T-cell (primary cell): ENCODE measurements around the gene ATXN7. TPM values are rescaled to one million over a fixed set of nuclear protein-coding genes. Genes with fewer than 3 reads are reported as not detected.
A peak's percentile ranks its signal among the peaks of the same experiment; 100 is the strongest.

Source experiments
- ATAC-seq, 4 experiments: fragments of 200-7000 bp in 3 of 4; fragments of 150-1000 bp in 1 of 4; cut with Tn5 transposase; replicated peaks in 1 of 4; 1 replicate in 3 of 4; 2 replicates in 1 of 4; pipeline ENCODE4 v1.10.0; 2021; ENCODE audit warnings: moderate library complexity in 3 of 4, mild to moderate bottlenecking in 2 of 4, moderate number of reproducible peaks in 1 of 4
- CTCF ChIA-PET, 2 donors: fragments of 300-600 bp; sonication (Branson Sonifier 250); formaldehyde crosslinking; loops; one replicate each; lab custom pipeline; 2022; ENCODE audit warnings: antibody characterized with exemption in 2 of 2; lab: Charles Lee
- POLR2A ChIA-PET, 2 donors: fragments of 300-600 bp; sonication (Branson Sonifier 250); formaldehyde crosslinking; loops; one replicate each; lab custom pipeline; 2022; ENCODE audit warnings: antibody characterized with exemption in 2 of 2; lab: Charles Lee
- DNase-seq, 35 experiments: peaks; one replicate each; pipeline versions ENCODE4 v3.0.0 to v3.0.0-alpha.2; 2013 to 2023
- H3K27ac ChIP-seq: one replicate; pipeline ENCODE4 v1.5.1; 2013; ENCODE audit warnings: low read length
- H3K27me3 ChIP-seq, 2 experiments: replicated peaks in 1 of 2; 1 replicate in 1 of 2; 2 replicates in 1 of 2; pipeline versions ENCODE4 v1.6.1 to v1.7.0; 2013; ENCODE audit warnings: low read length in 1 of 2, mixed read lengths in 1 of 2; ENCODE audit not compliant: control insufficient read depth in 2 of 2, insufficient read depth in 2 of 2; ENCODE audit errors: extremely low read depth in 1 of 2
- H3K36me3 ChIP-seq, 2 donors: 1 replicate in 1 of 2; 2 replicates in 1 of 2; pipeline versions ENCODE4 v1.6.1 to v1.7.0; 2013; ENCODE audit warnings: low read length in 1 of 2; ENCODE audit not compliant: control insufficient read depth in 2 of 2, insufficient read depth in 1 of 2; ENCODE audit errors: extremely low read depth in 1 of 2
- H3K4me1 ChIP-seq, 2 experiments: 1 replicate in 1 of 2; 2 replicates in 1 of 2; pipeline versions ENCODE4 v1.6.1 to v1.7.0; 2013; ENCODE audit warnings: low read length in 2 of 2, mixed read lengths in 1 of 2; ENCODE audit not compliant: insufficient read depth in 2 of 2, control insufficient read depth in 1 of 2; ENCODE audit errors: extremely low read depth in 1 of 2
- H3K4me3 ChIP-seq, 2 donors: 1 replicate in 1 of 2; 2 replicates in 1 of 2; pipeline versions ENCODE4 v1.5.1 to v1.7.0; 2013; ENCODE audit warnings: mild to moderate bottlenecking in 2 of 2, low read length in 1 of 2, moderate library complexity in 1 of 2; ENCODE audit not compliant: control insufficient read depth in 1 of 2; ENCODE audit errors: extremely low read depth in 1 of 2
- H3K9me3 ChIP-seq: 2 replicates; pipeline ENCODE4 v1.7.0; 2013
- H3K27ac Mint-ChIP-seq, 2 donors: one replicate each; pipeline ENCODE4 v1.8.0; 2020 to 2021; ENCODE audit warnings: mild to moderate bottlenecking in 2 of 2, mixed read lengths in 2 of 2
- H3K27me3 Mint-ChIP-seq, 2 donors: one replicate each; pipeline ENCODE4 v1.8.0; 2021 to 2022; ENCODE audit warnings: mixed read lengths in 2 of 2
- H3K36me3 Mint-ChIP-seq: one replicate; pipeline ENCODE4 v1.8.0; 2021; ENCODE audit warnings: mixed read lengths
- H3K4me1 Mint-ChIP-seq, 3 donors: one replicate each; pipeline ENCODE4 v1.8.0; 2020 to 2022; ENCODE audit warnings: mixed read lengths in 3 of 3, mild to moderate bottlenecking in 1 of 3
- H3K4me3 Mint-ChIP-seq, 3 donors: one replicate each; pipeline ENCODE4 v1.8.0; 2020 to 2022; ENCODE audit warnings: mild to moderate bottlenecking in 3 of 3, mixed read lengths in 3 of 3, moderate library complexity in 3 of 3
- H3K9me3 Mint-ChIP-seq, 3 donors: one replicate each; pipeline ENCODE4 v1.8.0; 2020 to 2022; ENCODE audit warnings: mixed read lengths in 3 of 3
- WGBS: methylation state at CpG from one replicate; pipeline ENCODE4 v1.1.5; 2013; ENCODE audit warnings: missing lambda C conversion rate; ENCODE audit not compliant: insufficient coverage; 5-methylcytosine and 5-hydroxymethylcytosine counted together
- total RNA-seq, 35 experiments: library from RNA in 6 of 35; stranded (reverse) in 6 of 35; fragments of 120-200 nt in 1 of 35; gene quantifications; one replicate each; pipeline versions ENCODE4 v1.2.1 to v1.2.4 and lab custom pipeline; 2013 to 2026

ATXN7 gene
- total RNA-seq, 5 donors from 2014 or later (not counting 1 experiment from before 2014, with no cell fraction given) = 110 to 231 (median 123) TPM

DNA sequence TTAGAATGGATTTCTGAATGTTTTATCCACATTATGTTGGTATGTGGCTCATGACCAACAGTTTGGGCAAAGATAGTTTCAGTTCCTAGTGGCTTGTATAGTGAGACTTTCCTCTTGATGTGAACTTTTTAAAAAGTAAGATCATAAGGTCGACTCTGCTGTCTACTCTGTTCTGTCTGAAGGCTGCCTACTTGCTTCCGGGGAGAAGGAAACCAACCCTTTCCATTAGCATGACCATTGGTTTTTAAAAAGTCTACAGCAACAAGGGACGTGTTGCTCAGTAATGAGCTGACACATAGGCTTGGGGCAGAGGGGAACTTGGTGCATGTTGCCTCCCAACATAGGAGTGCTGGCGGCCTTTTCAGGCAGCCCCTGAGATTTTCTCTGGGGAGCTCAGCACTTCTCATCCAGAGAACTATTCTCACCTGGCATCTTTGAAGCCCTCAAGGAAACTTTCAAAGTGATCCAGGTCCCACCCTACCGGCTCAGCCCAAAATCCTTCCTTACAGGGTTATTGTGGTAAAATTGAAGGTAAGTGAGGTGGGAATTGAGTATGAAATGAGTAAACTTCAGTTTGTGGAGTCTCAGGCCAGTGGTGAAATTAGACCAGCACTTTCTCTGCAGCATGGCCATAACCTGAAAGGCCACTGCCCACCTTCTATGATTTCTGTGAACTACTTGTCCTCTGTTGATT, 129.0 kb downstream of the ATXN7 start:
- no peak for DNase-seq

DNA sequence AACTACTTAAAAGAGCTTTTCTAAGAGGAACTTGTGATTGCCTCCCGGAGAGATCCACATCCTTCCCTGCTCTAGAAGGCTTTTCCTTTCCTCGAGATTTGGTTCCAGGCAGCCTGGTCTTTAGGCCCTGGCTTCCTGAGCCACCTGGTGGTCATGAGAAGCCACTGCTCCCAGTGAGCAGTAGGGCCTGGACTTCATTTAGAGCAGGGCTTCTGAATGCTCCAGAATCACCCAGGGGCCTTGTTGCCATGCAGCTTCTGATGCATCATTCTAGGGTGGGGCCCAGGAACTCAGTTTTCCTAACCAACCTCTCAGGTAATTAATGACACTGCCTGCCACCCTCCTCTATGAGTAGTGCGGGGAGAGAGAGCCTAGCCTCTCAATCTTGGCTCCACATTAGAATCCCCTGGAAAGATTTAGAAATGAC, 130.0 kb downstream of the ATXN7 start:
- POLR2A ChIA-PET = interaction anchor here (0.6 to 1.9 kb wide), 4 partner anchors 15 to 40 kb away, joined by 3 to 6 read pairs (median 3); no protein-coding TSS in a partner anchor
- no peak overlapping the region for H3K27ac ChIP-seq
- ATAC-seq (peak; percentile 80 to 86 (median 82)), DNase-seq (peak; percentile 22 to 75 (median 49))
- CTCF ChIA-PET = interaction anchor here (0.6 to 7.9 kb wide), 28 partner anchors 8 to 443 kb away, joined by 3 to 80 read pairs (median 5); partner anchors contain the start of gene PSMD6 (in 2 of the 2)
- H3K4me1 ChIP-seq = peaks cover 0 to 19% of the 10 kb centered on the region in 2 experiments
- H3K36me3 Mint-ChIP-seq = peaks cover 75% of the 10 kb centered on the region
- peaks cover 9 to 97% of the 10 kb centered on the region in 2 donors for H3K36me3 ChIP-seq
- no peaks in the 10 kb centered on the region for H3K27me3 ChIP-seq
- H3K4me3 ChIP-seq = no peak overlapping the region
- H3K27me3 Mint-ChIP-seq = no peaks in the 10 kb centered on the region
- no peaks in the 10 kb centered on the region for H3K9me3 Mint-ChIP-seq
- H3K9me3 ChIP-seq = no peaks in the 10 kb centered on the region
- H3K27ac Mint-ChIP-seq = peak overlapping the region; percentile 70 to 74
- WGBS = 41% methylated on average over 3 of the region's 3 CpGs
- no peak overlapping the region for H3K4me3 Mint-ChIP-seq
- peaks cover 47 to 61% (median 54%) of the 10 kb centered on the region in 3 donors for H3K4me1 Mint-ChIP-seq

More for the DNA sequence above, 129.0 kb downstream of the ATXN7 start:
- Histone ChIP-seq H3K36me3 (peaks cover 11 to 99% of the 10 kb centered on the region in 2 donors), H3K4me3 (no peak overlapping the region), H3K9me3 (no peaks in the 10 kb centered on the region), H3K4me1 (peaks cover 0 to 19% of the 10 kb centered on the region in 2 experiments), H3K27ac (no peak overlapping the region), H3K27me3 (no peaks in the 10 kb centered on the region)
- H3K4me3 Mint-ChIP-seq = no peak overlapping the region
- POLR2A ChIA-PET = interaction anchor here (0.7 to 1.5 kb wide), 6 partner anchors 14 to 120 kb away, joined by 3 to 6 read pairs (median 3); no protein-coding TSS in a partner anchor
- ATAC-seq = no peak
- H3K4me1 Mint-ChIP-seq = peaks cover 44 to 63% (median 51%) of the 10 kb centered on the region in 3 donors
- peaks cover 75% of the 10 kb centered on the region for H3K36me3 Mint-ChIP-seq
- WGBS = 92% methylated on average over 2 of the region's 5 CpGs
- CTCF ChIA-PET = interaction anchor here (0.6 to 7.9 kb wide), 23 partner anchors 7 to 62 kb away, joined by 3 to 80 read pairs (median 6); no protein-coding TSS in a partner anchor
- H3K9me3 Mint-ChIP-seq = no peaks in the 10 kb centered on the region
- H3K27ac Mint-ChIP-seq = peak overlapping the region; percentile 29 to 44
- H3K27me3 Mint-ChIP-seq = no peaks in the 10 kb centered on the region

DNA sequence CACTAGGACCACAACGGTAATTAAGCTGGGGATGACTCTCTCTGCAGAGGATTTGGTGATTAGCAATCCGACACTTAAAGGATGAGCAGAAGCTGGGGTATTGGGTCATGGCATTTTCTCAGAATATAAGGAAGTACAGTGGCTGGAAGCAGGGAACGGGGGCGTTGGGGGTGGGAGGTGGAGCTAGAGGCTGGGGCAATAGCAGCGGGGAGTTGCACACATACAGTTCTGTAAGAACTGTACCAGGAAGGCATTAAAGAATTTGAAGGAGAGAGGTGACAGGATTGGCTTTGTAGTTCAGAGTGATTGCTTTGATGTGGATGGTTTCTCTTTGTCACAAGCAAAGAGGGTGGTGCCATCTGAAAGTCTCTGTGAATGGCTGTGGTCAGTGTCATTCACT, 131.4 kb downstream of the ATXN7 start:
- CTCF ChIA-PET = interaction anchor here (0.6 to 7.9 kb wide), 14 partner anchors 10 to 76 kb away, joined by 3 to 80 read pairs (median 6); no protein-coding TSS in a partner anchor
- ATAC-seq = peak in 2 of 4 experiments; percentile 36 to 54
- Histone ChIP-seq H3K27ac (no peak overlapping the region), H3K4me1 (peaks cover 0 to 19% of the 10 kb centered on the region in 2 experiments), H3K9me3 (no peaks in the 10 kb centered on the region), H3K27me3 (no peaks in the 10 kb centered on the region), H3K36me3 (peaks cover 13 to 97% of the 10 kb centered on the region in 2 donors), H3K4me3 (no peak overlapping the region)
- H3K4me1 Mint-ChIP-seq = peaks cover 54 to 68% (median 58%) of the 10 kb centered on the region in 3 donors
- H3K27me3 Mint-ChIP-seq = no peaks in the 10 kb centered on the region
- WGBS = 89% methylated on average over 5 of the region's 5 CpGs
- H3K27ac Mint-ChIP-seq = peak overlapping the region; percentile 47 to 71
- POLR2A ChIA-PET = interaction anchor here (0.5 to 1.9 kb wide), 5 partner anchors 16 to 158 kb away, joined by 3 to 6 read pairs (median 3); no protein-coding TSS in a partner anchor
- DNase-seq = no peak
- no peaks in the 10 kb centered on the region for H3K9me3 Mint-ChIP-seq
- H3K4me3 Mint-ChIP-seq = peak overlapping the region in 1 of 3 donors; percentile 20
- peaks cover 76% of the 10 kb centered on the region for H3K36me3 Mint-ChIP-seq

DNA sequence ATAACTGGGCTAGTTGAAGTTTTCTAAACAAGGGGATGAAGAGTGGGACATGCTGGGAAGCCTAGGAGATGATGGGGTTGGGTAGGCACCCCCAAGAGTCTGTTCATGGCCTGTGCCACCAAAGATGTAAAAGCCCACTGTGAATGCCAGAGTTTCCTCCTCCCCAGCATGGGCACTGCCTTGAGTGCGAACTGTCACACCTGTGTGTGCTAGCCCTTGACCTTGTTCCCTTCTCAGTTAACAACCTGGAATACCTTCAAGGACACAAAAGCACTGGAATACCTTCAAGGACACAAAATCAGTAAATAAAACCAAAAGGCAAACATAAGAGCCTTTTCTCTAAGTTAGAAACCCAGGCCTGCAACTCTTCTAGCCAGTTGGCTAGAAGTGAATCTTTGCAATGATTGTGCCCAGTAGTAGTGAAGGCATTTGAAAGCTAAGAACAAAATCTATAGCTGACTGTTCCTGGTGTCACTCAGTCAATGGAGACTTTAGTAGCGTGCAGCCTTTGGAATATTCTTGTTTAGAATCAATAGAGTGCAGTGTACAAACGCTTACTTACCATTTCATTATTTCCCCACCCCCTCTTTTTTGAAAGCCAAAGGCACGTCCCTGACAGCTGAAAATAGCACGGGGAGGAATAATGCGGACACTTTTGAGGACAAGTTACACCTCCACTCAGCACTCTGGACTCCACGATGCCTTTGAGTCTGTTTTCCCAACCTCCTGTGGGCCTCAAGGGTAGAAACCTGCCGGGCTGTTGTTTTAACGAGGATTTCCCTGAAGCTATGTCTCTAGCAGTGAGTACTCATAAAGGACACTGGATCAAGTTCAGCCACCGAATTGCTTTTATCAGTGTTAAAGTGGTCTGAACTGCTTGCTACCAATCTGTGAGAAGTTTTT, 135.4 kb downstream of the ATXN7 start:
- Histone ChIP-seq H3K27ac (no peak overlapping the region), H3K36me3 (peaks cover 13 to 92% of the 10 kb centered on the region in 2 donors), H3K27me3 (no peaks in the 10 kb centered on the region), H3K4me1 (peaks cover 0 to 8% of the 10 kb centered on the region in 2 experiments), H3K4me3 (no peak overlapping the region), H3K9me3 (no peaks in the 10 kb centered on the region)
- H3K27ac Mint-ChIP-seq = peak overlapping the region; percentile 55 to 64
- CTCF ChIA-PET = interaction anchor here (0.5 to 1.6 kb wide), 6 partner anchors 9 to 38 kb away, joined by 3 to 6 read pairs (median 3); no protein-coding TSS in a partner anchor
- no peak overlapping the region for H3K4me3 Mint-ChIP-seq
- H3K4me1 Mint-ChIP-seq = peaks cover 42 to 53% (median 50%) of the 10 kb centered on the region in 3 donors
- 97% methylated on average over 5 of the region's 10 CpGs for WGBS
- ATAC-seq (no peak), DNase-seq (no peak)
- POLR2A ChIA-PET = interaction anchor here (0.5 to 1.0 kb wide), 3 partner anchors 20 to 41 kb away, joined by 3 to 7 read pairs (median 3); no protein-coding TSS in a partner anchor
- no peaks in the 10 kb centered on the region for H3K9me3 Mint-ChIP-seq
- H3K36me3 Mint-ChIP-seq = peaks cover 69% of the 10 kb centered on the region
- no peaks in the 10 kb centered on the region for H3K27me3 Mint-ChIP-seq

DNA sequence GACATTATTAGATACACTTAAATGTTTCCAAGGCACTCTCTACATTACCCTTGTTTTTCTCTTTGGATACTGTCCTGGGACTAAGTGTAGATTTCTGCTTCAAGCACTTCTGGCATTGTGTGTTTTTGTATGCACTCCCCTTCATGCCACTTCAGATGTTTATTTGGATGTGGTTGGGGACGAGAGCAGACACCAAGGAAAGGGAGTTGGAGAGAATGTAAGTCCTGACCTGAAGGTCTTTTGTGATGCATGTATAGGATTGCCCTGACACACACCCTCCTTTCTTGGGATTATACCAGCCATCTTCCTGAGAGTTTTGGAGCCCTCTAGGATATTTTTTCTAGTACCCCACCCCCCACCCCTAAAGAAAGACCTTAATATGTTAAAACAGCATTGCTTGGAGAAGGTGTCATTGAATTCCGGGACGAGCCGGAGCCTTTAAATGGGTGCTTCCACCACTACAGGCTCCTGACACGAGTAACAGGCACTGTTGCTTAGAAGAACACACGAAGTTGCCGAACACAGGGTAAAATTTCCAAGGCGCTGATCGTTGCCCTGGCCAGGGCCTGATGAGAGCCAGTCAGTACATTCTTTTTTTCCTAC, 136.9 kb downstream of the ATXN7 start:
- no peaks in the 10 kb centered on the region for H3K4me1 ChIP-seq
- ChIA-PET POLR2A (interaction anchor here in 1 of 2 donors (1.0 kb wide), 2 partner anchors 12 to 22 kb away, joined by 4 to 7 read pairs; no protein-coding TSS in a partner anchor), CTCF (interaction anchor here (0.6 to 1.1 kb wide), 2 partner anchors 22 to 38 kb away, joined by 3 to 4 read pairs; partner anchors contain the start of gene PSMD6 (in 1 of the 2))
- ATAC-seq = no peak
- no peaks in the 10 kb centered on the region for H3K27me3 ChIP-seq
- peaks cover 32 to 43% (median 40%) of the 10 kb centered on the region in 3 donors for H3K4me1 Mint-ChIP-seq
- no peak for DNase-seq
- whole genome bisulfite sequencing = 91% methylated on average over 6 of the region's 9 CpGs
- H3K4me3 Mint-ChIP-seq = no peak overlapping the region
- H3K4me3 ChIP-seq = no peak overlapping the region
- H3K36me3 ChIP-seq = peaks cover 17 to 92% of the 10 kb centered on the region in 2 donors
- H3K9me3 Mint-ChIP-seq = no peaks in the 10 kb centered on the region
- H3K27me3 Mint-ChIP-seq = no peaks in the 10 kb centered on the region
- no peaks in the 10 kb centered on the region for H3K9me3 ChIP-seq
- H3K27ac Mint-ChIP-seq = peak overlapping the region in 1 of 2 donors; percentile 58
- no peak overlapping the region for H3K27ac ChIP-seq
- H3K36me3 Mint-ChIP-seq = peaks cover 59% of the 10 kb centered on the region
